CD4-positive, alpha-beta T cell treated with Interferon alpha-2 for 1 hour (primary cell): Measurements from ENCODE around the gene TBC1D19.
"Not testable (repeated sequence)": the region's sequence is repeated elsewhere in the genome, so short reads cannot be mapped to it uniquely, and the experiment has no call there.

Source experiments
- DNase-seq, 2 donors: peaks; one replicate each; pipeline ENCODE4 v3.0.0-alpha.2; 2020 to 2022

Gene TBC1D19

GRCh38 chr4:26583865-26584652 is at the start of gene TBC1D19:
Gene TBC1D19 (plus strand): TSS chr4:26584084. CDS start chr4:26584194, 110 bp downstream.
- DNase-seq, result peak; percentile 85 to 92

- DNase-seq, result no peak
Measured at GRCh38 chr4:26542991-26543390, 40.9 kb upstream of the TBC1D19 start.

- DNase-seq, result no peak
Measured at GRCh38 chr4:26544421-26544820, 39.5 kb upstream of the TBC1D19 start.

- DNase-seq, result not testable (repeated sequence)
Measured at GRCh38 chr4:26548379-26548778, 35.5 kb upstream of the TBC1D19 start.

- DNase-seq, result no peak
Measured at GRCh38 chr4:26557164-26557563, 26.7 kb upstream of the TBC1D19 start.

- no peak for DNase-seq
Measured at GRCh38 chr4:26558166-26558895, 25.6 kb upstream of the TBC1D19 start.

GRCh38 chr4:26566133-26566532 is 17.8 kb upstream of the TBC1D19 start:
- DNase-seq, result no peak

GRCh38 chr4:26568446-26568994 is 15.4 kb upstream of the TBC1D19 start:
- DNase-seq, result no peak

- no peak for DNase-seq
Measured at GRCh38 chr4:26570596-26570995, 13.3 kb upstream of the TBC1D19 start.

- no peak for DNase-seq
Measured at GRCh38 chr4:26573389-26573794, 10.5 kb upstream of the TBC1D19 start.

GRCh38 chr4:26574563-26574962 is 9.3 kb upstream of the TBC1D19 start:
- no peak for DNase-seq

- no peak for DNase-seq
Measured at GRCh38 chr4:26576231-26576739, 7.6 kb upstream of the TBC1D19 start.

- DNase-seq, result no peak
Measured at GRCh38 chr4:26577066-26577465, 6.8 kb upstream of the TBC1D19 start.

GRCh38 chr4:26579169-26579568 is 4.7 kb upstream of the TBC1D19 start:
- DNase-seq, result no peak

GRCh38 chr4:26581341-26581740 is 2.5 kb upstream of the TBC1D19 start:
- not testable (repeated sequence) for DNase-seq

GRCh38 chr4:26583538-26583864 is 383 bp upstream of the TBC1D19 start:
- no peak for DNase-seq

- DNase-seq, result no peak
Measured at GRCh38 chr4:26584725-26585124, 841 bp downstream of the TBC1D19 start.

- no peak for DNase-seq
Measured at GRCh38 chr4:26589705-26590104, 5.8 kb downstream of the TBC1D19 start.

GRCh38 chr4:26590639-26591038 is 6.8 kb downstream of the TBC1D19 start:
- DNase-seq, result no peak

GRCh38 chr4:26593557-26593956 is 9.7 kb downstream of the TBC1D19 start:
- not testable (repeated sequence) for DNase-seq

- no peak for DNase-seq
Measured at GRCh38 chr4:26594371-26594770, 10.5 kb downstream of the TBC1D19 start.

- DNase-seq, result no peak
Measured at GRCh38 chr4:26594778-26595177, 10.9 kb downstream of the TBC1D19 start.

GRCh38 chr4:26596843-26597242 is 13.0 kb downstream of the TBC1D19 start:
- DNase-seq, result no peak

GRCh38 chr4:26601204-26601603 is 17.3 kb downstream of the TBC1D19 start:
- no peak for DNase-seq
